ENCODE data around the gene IPO5.

DNA sequence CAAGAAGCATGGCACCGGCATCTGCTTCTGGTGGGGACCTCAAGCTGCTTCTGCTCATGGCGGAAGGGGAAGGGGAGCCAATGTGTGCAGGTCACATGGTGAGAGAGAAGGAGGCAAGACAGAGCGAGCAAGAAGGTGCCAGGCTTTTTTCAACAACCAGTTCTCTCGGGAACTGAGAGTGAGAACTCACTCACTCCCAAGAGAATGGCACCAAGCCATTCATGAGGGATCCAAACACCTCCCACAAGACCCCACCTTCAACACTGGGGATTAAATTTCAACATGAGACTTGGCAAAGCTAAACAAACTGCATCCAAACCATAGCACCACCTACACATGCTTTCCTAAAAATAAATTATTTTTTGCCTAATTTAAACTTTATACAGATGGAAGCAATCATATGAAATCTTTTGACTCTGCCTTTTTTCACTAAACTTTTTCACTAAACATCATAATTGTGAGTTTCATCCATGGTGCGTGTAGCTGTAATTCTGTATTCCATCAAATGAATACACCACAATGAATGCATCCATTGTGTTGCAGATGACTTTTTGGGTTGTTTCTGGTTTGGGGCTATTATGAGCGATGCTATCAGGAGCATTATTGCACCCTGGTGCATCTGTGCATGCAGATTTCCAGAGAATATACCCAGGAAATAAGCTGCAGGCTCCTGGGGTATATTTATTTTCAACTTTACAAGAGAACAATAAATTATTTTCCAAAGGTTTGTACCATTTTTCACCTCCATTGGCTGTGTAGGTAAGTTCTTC, 14.6 kb upstream of the IPO5 start:
- TF ChIP-seq CTCF (IDR thresholded peaks at IDR 0.05; ENCODE audit: low read length) (no peak), EZH2 (IDR thresholded peaks at IDR 0.05; ENCODE audit: borderline replicate concordance, low read length) (no peak)
